IPS-NIHi11 (cell line): Measurements from ENCODE around the gene UBE2M.

Experiments
- DNase-seq: peaks from one replicate; pipeline ENCODE4 v3.0.0; 2012; ENCODE audit warnings: mixed read lengths, low spot score

Gene UBE2M

DNA sequence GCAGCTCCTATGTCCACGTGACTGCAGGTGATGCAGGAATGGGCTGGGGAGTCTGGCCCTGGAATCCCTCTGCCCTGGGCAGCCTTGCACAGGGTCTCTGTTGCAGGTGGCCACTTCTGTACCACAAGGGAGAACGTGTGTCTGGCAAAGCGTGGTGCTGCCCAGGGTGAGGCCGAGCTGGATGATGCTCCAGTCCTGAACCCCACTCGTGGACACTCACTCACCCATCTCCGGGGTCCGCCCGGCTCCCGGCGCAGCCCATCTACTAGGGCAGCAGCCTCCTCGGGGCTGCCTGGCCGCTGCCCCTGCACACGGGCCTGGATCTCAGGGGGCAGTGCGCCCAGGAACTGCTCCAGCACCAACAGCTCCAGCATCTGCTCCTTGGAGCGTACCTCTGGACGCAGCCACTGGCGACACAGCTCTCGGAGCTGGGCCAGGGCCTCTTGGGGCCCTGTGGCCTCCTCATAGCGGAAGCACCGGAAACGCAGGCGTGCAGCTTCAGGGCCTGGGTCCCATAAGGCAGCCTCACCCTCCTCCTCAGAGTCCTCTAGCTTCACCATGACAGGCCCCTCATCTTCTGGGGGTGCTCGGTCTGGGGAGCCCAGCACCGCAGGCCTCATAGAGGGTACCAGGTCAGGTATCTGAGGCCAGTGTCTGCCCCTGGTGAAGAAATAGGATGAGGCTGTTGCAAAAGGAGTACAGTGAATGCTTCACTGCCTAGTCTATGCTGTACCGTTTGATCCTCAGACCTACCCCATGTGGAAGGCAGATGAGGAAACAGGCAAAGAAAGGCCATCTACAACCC, 12.6 kb upstream of the UBE2M start:
- no peak for DNase-seq

- DNase-seq, result no peak
Measured at GRCh38 chr19:58569943-58570670, 11.7 kb upstream of the UBE2M start.

DNA sequence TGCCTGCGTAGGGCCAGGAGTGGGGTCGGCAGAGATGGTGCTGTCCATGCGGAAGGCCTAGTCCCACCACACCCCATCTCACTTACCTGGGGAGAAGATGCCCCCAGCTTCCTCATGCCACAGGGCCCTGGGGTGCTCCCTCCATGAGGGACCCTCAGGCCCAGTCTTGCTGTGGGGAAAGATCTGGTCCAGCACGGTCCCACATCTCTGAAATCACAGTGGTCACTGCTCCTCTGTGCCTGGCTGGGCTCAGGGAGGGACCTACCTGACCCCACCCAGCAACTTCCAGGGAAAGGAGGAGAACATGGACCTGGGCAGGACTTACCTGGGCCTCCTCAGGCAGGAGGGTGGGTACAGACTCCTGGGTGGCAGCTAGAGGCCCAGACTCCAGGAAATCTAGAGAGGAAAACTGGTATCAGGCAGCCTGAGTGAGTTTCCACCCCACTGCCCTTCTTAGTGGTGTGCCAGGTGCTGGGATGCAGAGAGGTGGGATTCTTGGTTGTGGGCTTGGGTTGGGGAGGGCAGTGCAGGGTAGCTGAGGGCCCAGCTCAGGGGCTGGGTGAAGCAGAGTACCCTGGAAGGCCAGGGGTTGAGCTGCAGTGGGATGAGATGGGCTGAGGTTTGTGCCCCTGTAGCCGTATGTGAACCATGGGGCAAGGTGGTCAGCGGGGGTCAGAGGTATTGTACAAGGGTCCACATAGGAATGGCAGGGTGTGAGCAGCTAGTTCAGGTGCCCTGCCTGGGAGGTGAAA, 11.0 kb upstream of the UBE2M start:
- DNase-seq, result no peak

DNA sequence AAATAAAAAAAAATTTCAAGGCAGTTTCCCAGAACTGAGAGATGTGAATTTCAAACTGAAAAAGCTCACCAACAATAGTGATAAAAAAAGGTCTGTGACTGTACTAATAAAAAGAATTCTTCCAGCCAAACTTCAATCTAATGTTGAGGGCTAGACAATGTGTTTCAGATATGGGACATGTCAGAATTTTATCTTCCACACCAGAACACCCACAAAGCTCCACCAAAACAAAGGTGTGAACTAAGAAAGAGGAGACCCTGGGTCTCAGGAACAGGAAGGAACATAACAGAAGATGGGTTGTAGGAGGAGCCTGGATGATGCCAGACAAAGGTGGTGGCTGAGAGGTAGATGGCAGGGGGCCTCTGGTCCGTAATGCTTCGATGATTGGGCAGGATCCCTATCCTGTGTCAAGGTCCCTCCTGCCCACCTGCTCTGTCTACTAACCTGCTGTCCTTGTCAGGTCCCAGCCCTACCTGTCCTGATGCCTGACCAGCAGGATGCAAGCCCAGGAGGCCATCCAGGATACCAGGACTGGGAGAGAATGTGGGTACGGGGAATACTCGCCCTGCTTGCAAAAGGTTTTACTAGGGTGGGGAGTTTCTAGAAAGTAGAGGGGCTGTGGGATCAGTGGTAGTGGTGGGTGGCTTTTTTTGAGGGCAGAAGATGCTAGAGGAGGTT, 10.2 kb upstream of the UBE2M start:
- no peak for DNase-seq

DNA sequence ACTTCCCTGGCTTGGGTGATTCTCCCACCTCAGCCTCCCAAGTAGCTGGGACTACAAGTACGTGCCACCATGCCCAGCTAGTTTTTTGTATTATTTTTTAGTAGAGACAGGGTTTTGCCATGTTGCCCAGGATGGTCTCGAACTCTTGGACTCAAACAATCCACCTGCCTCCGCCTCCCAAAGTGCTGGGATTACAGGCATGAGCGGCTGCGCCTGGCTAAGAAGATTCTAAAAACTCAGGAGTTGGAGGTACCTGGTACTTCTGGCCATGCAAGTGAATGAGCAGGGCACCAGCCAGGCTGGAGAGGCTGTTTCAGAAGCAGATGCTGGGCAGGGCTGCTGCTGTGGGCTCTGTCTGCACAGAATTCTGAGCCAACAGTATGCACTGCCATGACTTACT, 8.6 kb upstream of the UBE2M start:
- no peak for DNase-seq

GRCh38 chr19:58563823-58564222, 5.4 kb upstream of the UBE2M start:
- DNase-seq, result no peak

DNA sequence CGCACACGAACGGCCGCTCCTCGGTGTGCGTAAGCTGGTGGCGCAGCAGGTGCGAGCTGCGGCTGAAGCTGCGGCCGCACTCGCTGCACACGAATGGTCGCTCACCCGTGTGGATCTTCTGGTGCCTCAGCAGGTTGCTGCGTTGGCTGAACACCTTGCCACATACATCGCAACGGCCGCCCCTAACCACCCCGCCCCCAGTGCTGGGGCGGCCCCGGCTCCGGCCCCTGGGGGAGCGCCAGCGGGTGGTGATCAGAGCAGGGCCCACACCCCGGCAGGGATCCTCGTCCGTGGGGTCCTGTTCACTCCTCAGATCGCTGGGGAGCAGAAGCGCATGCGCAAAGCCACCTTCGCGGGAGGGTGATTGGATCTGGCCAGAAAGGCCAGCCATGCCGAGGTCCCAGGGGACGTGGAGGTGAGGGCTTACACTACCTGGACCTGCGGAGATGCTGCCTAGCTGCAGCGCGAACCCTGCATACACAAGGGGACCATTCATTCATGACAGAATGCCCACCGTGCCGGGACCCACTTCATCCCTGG, 4.7 kb upstream of the UBE2M start:
- DNase-seq, result no peak

DNA sequence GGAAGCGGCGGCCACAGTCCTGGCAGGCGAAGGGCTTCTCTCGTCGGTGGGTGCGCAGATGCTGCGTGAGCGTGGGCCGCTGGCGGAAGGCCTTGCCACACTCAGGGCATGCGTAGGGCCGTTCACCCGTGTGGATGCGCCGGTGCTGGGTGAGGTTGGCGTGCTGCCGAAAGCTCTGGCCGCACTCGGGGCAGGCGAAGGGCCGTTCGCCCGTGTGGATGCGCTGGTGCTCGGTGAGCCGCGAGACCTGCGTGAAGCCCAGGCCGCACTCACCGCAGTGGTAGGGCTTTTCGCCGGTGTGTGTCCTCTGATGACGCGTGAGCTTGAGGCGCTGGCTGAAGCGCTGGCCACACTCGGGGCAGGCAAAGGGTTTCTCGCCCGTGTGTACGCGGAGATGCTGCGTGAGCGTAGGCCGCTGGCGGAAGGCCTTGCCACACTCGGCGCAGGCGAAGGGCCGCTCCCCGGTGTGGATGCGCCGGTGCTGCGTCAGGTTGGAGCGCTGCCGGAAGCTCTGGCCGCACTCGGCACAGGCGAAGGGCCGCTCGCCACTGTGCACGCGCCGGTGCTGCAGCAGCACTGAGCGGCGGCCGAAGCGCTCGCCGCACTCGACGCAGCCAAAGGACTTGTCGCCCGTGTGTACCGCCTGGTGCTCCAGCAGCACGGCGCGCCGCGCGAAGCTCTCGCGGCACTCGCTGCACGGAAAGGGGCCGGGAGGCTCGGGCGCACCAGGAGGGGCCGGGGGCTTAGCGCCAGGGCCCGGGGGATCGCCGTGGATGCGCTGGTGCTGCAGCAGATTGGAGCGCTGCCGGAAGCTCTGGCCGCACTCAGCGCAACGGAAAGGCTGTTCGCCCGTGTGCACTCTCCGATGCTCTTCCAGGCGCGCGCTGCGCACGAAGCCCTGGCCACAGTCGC, 4.0 kb upstream of the UBE2M start:
- DNase-seq, result peak; percentile 22

GRCh38 chr19:58561373-58562121, 3.1 kb upstream of the UBE2M start:
- DNase-seq, result no peak

DNA sequence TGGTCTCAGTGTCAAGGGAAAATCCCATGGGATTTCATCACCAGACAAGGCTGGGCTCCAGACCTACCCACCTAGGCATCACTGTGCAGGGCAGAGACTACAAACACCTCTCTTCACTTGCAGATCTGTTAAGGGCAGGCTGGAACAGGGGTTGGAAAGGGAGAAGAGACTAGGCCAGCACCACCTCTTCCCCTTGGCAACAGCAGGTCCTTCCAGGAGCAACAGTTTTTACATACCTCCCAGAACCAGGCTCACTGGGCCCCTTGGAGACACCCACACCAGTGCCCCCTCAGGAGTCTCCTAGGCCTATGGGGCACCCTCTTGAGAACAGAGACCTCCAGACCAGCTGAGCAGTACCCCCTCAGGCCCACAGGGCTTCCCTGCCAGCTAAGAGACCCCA, 2.5 kb upstream of the UBE2M start:
- DNase-seq, result no peak

- DNase-seq, result no peak
Measured at GRCh38 chr19:58560007-58560887, 1.8 kb upstream of the UBE2M start.

DNA sequence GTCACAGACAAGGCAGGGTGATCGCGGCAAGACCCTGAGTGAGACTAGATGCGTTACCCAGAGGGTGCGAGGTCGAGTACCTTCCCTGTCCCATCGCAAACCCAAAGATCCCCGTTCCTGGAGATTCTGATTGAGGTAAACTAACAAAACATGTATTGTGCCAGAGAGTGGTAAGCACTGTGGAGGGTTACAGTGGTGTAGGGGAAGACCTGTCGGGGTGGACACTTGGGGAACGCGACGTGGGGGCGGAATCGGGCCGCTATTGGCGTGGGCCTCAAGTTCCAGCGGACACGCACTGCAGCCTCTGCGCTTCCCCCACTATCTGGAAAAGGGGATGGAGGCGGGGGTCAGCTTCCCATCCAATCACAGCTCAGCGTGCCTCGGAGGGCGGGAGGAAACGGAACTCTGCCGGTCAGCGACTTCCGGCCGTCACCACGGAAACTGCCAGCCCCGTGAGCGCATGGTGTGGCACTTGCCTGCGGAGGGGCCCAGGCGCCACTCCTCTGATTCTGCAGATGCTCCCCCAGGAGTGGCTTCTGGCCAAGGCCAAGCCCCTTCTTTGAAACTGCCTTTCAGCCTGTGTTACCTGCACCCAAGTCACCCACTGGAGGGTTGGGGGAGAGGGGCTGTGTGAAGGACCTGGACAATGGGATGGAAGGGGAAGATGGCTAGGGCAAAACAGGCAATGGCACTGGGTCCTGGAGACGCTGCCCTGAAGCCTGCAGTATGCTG, 1.0 kb upstream of the UBE2M start:
- peak; percentile 92 for DNase-seq

DNA sequence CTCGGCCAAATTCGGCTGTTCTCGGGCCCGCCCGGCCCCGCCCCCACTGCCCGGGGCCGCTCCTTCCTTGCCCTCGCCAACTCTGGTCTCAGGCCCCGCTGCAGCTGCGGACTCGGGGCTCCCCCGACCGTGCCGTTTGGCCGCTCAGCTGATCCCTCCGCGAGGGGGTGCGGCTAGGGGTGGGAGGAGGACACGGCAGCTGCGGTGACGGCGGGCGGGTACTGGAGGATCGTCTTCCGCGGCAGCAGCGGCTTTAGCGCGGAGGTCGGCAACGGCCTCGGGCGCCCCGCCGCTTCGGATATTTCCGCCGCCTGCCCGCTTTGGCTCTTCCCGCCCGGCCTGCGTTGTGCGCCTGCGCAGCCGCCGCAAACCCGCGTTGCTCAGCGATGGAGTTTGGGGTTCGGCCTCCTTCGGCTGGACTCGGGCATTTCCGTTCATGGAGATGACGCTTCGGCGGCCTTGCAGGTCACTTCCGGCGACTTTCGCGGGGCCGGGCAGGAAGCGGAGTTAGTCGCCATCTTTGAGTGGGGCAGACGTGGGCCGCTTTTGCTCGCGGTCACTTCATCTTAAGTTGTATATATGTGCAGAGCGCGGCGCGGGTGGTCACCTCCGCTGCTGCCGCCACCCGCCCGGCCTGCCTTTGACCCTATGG, 338 bp upstream of the UBE2M start:
- DNase-seq, result peak; percentile 89

GRCh38 chr19:58557221-58558065, 968 bp downstream of the UBE2M start:
- no peak for DNase-seq

DNA sequence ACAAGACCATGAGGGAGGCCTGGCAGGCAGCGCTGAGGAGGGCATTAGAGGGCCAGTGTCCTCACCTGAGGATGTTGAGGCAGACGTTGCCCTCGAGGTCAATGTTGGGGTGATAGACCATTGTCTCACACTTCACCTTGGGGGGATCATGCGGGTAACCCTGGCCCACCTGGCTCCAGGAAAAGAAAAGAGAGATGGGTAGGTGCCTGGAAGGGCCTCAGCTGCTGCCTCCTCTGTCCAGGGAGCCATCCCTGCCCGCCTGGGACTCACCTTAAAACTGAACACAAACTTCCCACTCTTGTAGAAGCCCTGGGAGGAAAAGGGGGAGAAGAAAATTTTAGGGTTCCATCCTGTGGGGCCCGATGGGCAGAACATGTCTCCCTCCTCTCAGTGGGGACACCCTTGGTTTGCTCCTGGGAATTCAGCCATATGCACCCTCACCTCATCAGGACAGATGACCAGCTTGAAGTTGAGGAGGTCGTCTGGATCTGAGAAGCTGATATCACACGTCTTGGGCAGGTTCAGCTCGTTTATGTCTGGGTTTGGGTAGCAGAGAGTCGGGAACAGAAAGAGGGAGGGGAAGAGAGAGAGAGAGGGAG, 1.7 kb downstream of the UBE2M start:
- DNase-seq, result no peak

DNA sequence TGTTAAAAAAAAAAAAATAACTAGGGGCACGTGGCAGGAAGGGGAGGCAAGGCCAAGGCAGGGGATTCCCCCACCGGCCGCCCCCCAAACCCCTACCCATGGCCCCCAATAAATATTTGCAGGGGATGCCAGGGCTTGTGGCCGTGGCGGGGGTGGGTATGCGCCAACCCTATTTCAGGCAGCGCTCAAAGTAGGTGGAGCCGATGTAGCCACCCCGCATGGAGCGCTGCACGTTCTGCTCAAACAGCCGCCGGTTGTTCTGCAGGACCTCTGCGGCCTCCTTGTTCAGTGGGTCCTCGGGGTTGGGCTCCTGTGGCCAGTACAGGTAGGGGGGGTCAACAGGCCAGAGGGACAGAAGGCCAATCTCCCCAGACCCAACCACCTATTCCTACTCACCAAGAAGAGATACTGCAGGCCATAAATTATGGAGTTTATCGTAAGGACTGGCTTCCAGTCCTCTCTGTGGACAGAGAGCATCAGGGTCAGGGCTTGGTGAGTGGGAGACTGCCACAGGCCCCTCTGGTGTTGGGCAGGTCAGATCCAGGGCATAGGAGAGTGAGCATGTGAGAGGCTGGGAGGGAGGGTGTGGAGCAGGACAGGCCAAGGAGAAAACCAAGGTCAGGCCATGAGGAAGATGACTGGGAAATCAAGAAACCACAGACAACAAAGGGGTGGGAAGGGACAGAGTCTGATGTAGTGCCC, 2.3 kb downstream of the UBE2M start:
- no peak for DNase-seq
